H9 (cell line): ENCODE results near the gene KCND1. TPM values are rescaled to one million over a fixed set of nuclear protein-coding genes. Genes with fewer than 3 reads are reported as not detected.

Experiments
- DNase-seq: peaks from one replicate; pipeline ENCODE4 v3.0.0-alpha.2; 2017
- H2AFZ ChIP-seq: one replicate; pipeline ENCODE4 v1.6.1; 2013; ENCODE audit warnings: mild to moderate bottlenecking, low read length, control low read depth, moderate library complexity
- H2AK5ac ChIP-seq: 2 replicates; pipeline ENCODE4 v1.6.1; 2013; ENCODE audit warnings: low read length, control low read depth, mixed read lengths; ENCODE audit not compliant: insufficient read length
- H2BK120ac ChIP-seq: one replicate; pipeline ENCODE4 v1.6.1; 2013; ENCODE audit warnings: low read depth, mild to moderate bottlenecking, low read length, control low read depth, inconsistent platforms; ENCODE audit not compliant: poor library complexity, severe bottlenecking
- H2BK12ac ChIP-seq: 2 replicates; pipeline ENCODE4 v1.6.1; 2013; ENCODE audit warnings: low read length, control low read depth, mixed read lengths, low read depth; ENCODE audit not compliant: insufficient read length
- H2BK15ac ChIP-seq: 2 replicates; pipeline ENCODE4 v1.6.1; 2013; ENCODE audit warnings: low read depth, low read length, control low read depth
- H2BK20ac ChIP-seq: one replicate; pipeline ENCODE4 v1.6.1; 2013; ENCODE audit warnings: low read depth, mild to moderate bottlenecking, low read length, control low read depth, inconsistent platforms; ENCODE audit not compliant: poor library complexity, severe bottlenecking
- H2BK5ac ChIP-seq: 2 replicates; pipeline ENCODE4 v1.6.1; 2013; ENCODE audit warnings: low read length, control low read depth, mixed read lengths; ENCODE audit not compliant: insufficient read length
- H3K14ac ChIP-seq: 2 replicates; pipeline ENCODE4 v1.6.1; 2013; ENCODE audit warnings: low read length, control low read depth; ENCODE audit not compliant: insufficient read depth
- H3K18ac ChIP-seq: 2 replicates; pipeline ENCODE4 v1.6.1; 2013; ENCODE audit warnings: low read depth, mild to moderate bottlenecking, mixed read lengths, low read length, control low read depth; ENCODE audit not compliant: insufficient read length
- H3K23ac ChIP-seq: 2 replicates; pipeline ENCODE4 v1.6.1; 2013; ENCODE audit warnings: low read length, control low read depth, mixed read lengths, low read depth; ENCODE audit not compliant: insufficient read length
- H3K23me2 ChIP-seq: 2 replicates; pipeline ENCODE4 v1.6.1; 2013; ENCODE audit warnings: low read depth, mild to moderate bottlenecking, mixed read lengths, low read length, control low read depth; ENCODE audit not compliant: insufficient read length, poor library complexity, severe bottlenecking
- H3K27ac ChIP-seq: 2 replicates; pipeline ENCODE4 v1.5.1; 2013; ENCODE audit warnings: low read length, control low read depth, mixed read lengths, low read depth; ENCODE audit not compliant: insufficient read length
- H3K27me3 ChIP-seq: 2 replicates; pipeline ENCODE4 v1.6.1; 2013; ENCODE audit warnings: low read length, control low read depth, inconsistent platforms; ENCODE audit not compliant: insufficient read depth
- H3K4ac ChIP-seq: 2 replicates; pipeline ENCODE4 v1.6.1; 2013; ENCODE audit warnings: low read depth, mild to moderate bottlenecking, control low read depth, inconsistent platforms, low read length, moderate library complexity
- H3K4me1 ChIP-seq: 2 replicates; pipeline ENCODE4 v1.6.1; 2013; ENCODE audit warnings: low read length, control low read depth, inconsistent platforms; ENCODE audit not compliant: insufficient read depth
- H3K4me2 ChIP-seq: 2 replicates; pipeline ENCODE4 v1.6.1; 2013; ENCODE audit warnings: low read length, control low read depth, mixed read lengths; ENCODE audit not compliant: insufficient read length, insufficient read depth
- H3K56ac ChIP-seq: 2 replicates; pipeline ENCODE4 v1.6.1; 2013; ENCODE audit warnings: low read depth, mild to moderate bottlenecking, mixed read lengths, low read length, control low read depth; ENCODE audit not compliant: insufficient read length
- H3K79me1 ChIP-seq: 2 replicates; pipeline ENCODE4 v1.6.1; 2013; ENCODE audit warnings: low read depth, mild to moderate bottlenecking, moderate library complexity, low read length, control low read depth, inconsistent platforms; ENCODE audit not compliant: insufficient read depth, poor library complexity, severe bottlenecking
- H3K79me2 ChIP-seq: 2 replicates; pipeline ENCODE4 v1.6.1; 2013; ENCODE audit warnings: low read length, control low read depth, inconsistent platforms; ENCODE audit not compliant: insufficient read depth
- H3K9ac ChIP-seq: 2 replicates; pipeline ENCODE4 v1.6.1; 2013; ENCODE audit warnings: low read length, control low read depth, mixed read lengths; ENCODE audit not compliant: insufficient read length; ENCODE audit errors: extremely low read depth
- H3K9me3 ChIP-seq: one replicate; pipeline ENCODE4 v1.6.1; 2013; ENCODE audit warnings: low read depth, low read length, inconsistent platforms; ENCODE audit not compliant: control insufficient read depth
- H3T11ph ChIP-seq: one replicate; pipeline ENCODE4 v1.6.1; 2013; ENCODE audit warnings: mild to moderate bottlenecking, low read length, control low read depth, inconsistent platforms
- H4K20me1 ChIP-seq: one replicate; pipeline ENCODE4 v1.6.1; 2013; ENCODE audit not compliant: control insufficient read depth, insufficient read length, insufficient read depth
- H4K5ac ChIP-seq: 2 replicates; pipeline ENCODE4 v1.6.1; 2013; ENCODE audit warnings: low read depth, mild to moderate bottlenecking, mixed read lengths, low read length, control low read depth; ENCODE audit not compliant: insufficient read length
- H4K8ac ChIP-seq: replicated peaks from 2 replicates; pipeline ENCODE4 v1.6.1; 2013; ENCODE audit warnings: low read length, control low read depth, mixed read lengths, low read depth; ENCODE audit not compliant: insufficient read length
- H4K91ac ChIP-seq: 2 replicates; pipeline ENCODE4 v1.6.1; 2013; ENCODE audit warnings: low read depth, mild to moderate bottlenecking, moderate library complexity, mixed read lengths, low read length, control low read depth; ENCODE audit not compliant: insufficient read length
- H3K27ac Mint-ChIP-seq, 3 experiments: 2 replicates in 2 of 3; 3 replicates in 1 of 3; pipeline ENCODE4 v1.8.0; 2020 to 2021; ENCODE audit warnings: mixed read lengths in 3 of 3, mild to moderate bottlenecking in 1 of 3, moderate library complexity in 1 of 3
- H3K27me3 Mint-ChIP-seq: 2 replicates; pipeline ENCODE4 v1.8.0; 2021; ENCODE audit warnings: low read depth, mild to moderate bottlenecking, moderate library complexity, mixed read lengths
- H3K36me3 Mint-ChIP-seq, 3 experiments: 2 replicates in 2 of 3; 3 replicates in 1 of 3; pipeline ENCODE4 v1.8.0; 2020 to 2021; ENCODE audit warnings: low read depth in 3 of 3, mixed read lengths in 3 of 3; ENCODE audit not compliant: insufficient read depth in 1 of 3
- H3K4me1 Mint-ChIP-seq, 2 experiments: 2 replicates each; pipeline ENCODE4 v1.8.0; 2020; ENCODE audit warnings: mixed read lengths in 2 of 2
- H3K4me3 Mint-ChIP-seq, 2 experiments: 2 replicates in 1 of 2; 3 replicates in 1 of 2; pipeline ENCODE4 v1.8.0; 2020 to 2021; ENCODE audit warnings: mild to moderate bottlenecking in 2 of 2, mixed read lengths in 2 of 2, moderate library complexity in 1 of 2
- H3K9me3 Mint-ChIP-seq, 2 experiments: 2 replicates in 1 of 2; 3 replicates in 1 of 2; pipeline ENCODE4 v1.8.0; 2020; ENCODE audit warnings: mild to moderate bottlenecking in 2 of 2, mixed read lengths in 2 of 2, moderate library complexity in 1 of 2
- CTCF ChIP-seq: fragments of 200-600 bp; sonication (generic); conservative IDR thresholded peaks from 3 replicates; pipeline ENCODE4 v1.8.0; 2021; ENCODE audit warnings: antibody characterized with exemption, mild to moderate bottlenecking
- WGBS: extraction: QIAGEN DNeasy Blood & Tissue Kit; methylation state at CpG from one replicate; pipeline ENCODE4 v1.1.7; 2013; ENCODE audit warnings: missing lambda C conversion rate, low lambda C conversion rate, mixed read lengths; ENCODE audit not compliant: insufficient read length; ENCODE audit errors: extremely low coverage; 5-methylcytosine and 5-hydroxymethylcytosine counted together
- total RNA-seq: library from RNA; stranded (reverse); gene quantifications from 2 replicates; pipeline ENCODE4 v1.2.1, GENCODE V29; 2021

Gene KCND1
- total RNA-seq, 1 experiment from 2014 or later, result 5.7 TPM

GRCh38 chrX:48918301-48918642, 53.4 kb downstream of the KCND1 start:
- H3K56ac ChIP-seq, result peak overlapping the region; percentile 30
- H2AFZ ChIP-seq, result no peak overlapping the region
- H3K14ac ChIP-seq, result peak overlapping the region; percentile 75; the same call in 1 of the 2 replicates
- H3K23ac ChIP-seq, result no peak overlapping the region
- Mint-ChIP-seq H3K27ac (peak overlapping the region; percentile 89 to 97 (median 94)), H3K4me3 (peak overlapping the region; percentile 95 to 99), H3K4me1 (peaks cover 28 to 48% of the 10 kb centered on the region in 2 experiments), H3K36me3 (peaks cover 56 to 67% (median 56%) of the 10 kb centered on the region in 3 experiments), H3K27me3 (peaks cover 4% of the 10 kb centered on the region), H3K9me3 (peaks cover 72 to 78% of the 10 kb centered on the region in 2 experiments)
- peaks cover 2% of the 10 kb centered on the region for H4K20me1 ChIP-seq
- no peak overlapping the region for H2BK20ac ChIP-seq
- no peak overlapping the region for H4K91ac ChIP-seq
- H3K9ac ChIP-seq, result peak overlapping the region; percentile 97
- no peak overlapping the region for H2BK12ac ChIP-seq
- H3K27ac ChIP-seq, result peak overlapping the region; percentile 39
- H2BK120ac ChIP-seq, result no peak overlapping the region
- no peak for TF ChIP-seq CTCF
- H4K8ac ChIP-seq, result no peak overlapping the region
- peak overlapping the region; percentile 58 for H3K18ac ChIP-seq
- peak overlapping the region; percentile 83 for H2BK5ac ChIP-seq
- no peak overlapping the region for H2BK15ac ChIP-seq
- H3K4me1 ChIP-seq, result peaks cover 11% of the 10 kb centered on the region; the same call in 1 of the 2 replicates
- peaks cover 30% of the 10 kb centered on the region for H3K79me2 ChIP-seq
- DNase-seq, result no peak
- no peak overlapping the region for H3T11ph ChIP-seq
- no CpG with 5 or more reads among the region's 23 CpGs for whole genome bisulfite sequencing
- H3K9me3 ChIP-seq, result no peaks in the 10 kb centered on the region
- no peak overlapping the region for H3K4ac ChIP-seq
- no peak overlapping the region for H4K5ac ChIP-seq
- peak overlapping the region; percentile 87 for H3K4me2 ChIP-seq
- H2AK5ac ChIP-seq, result no peak overlapping the region
- H3K23me2 ChIP-seq, result no peaks in the 10 kb centered on the region
- H3K79me1 ChIP-seq, result peaks cover 4% of the 10 kb centered on the region
- H3K27me3 ChIP-seq, result no peaks in the 10 kb centered on the region
